HPDE6-E6E7 (cell line): ENCODE data around the gene RBP3.
"Not testable (repeated sequence)": the region's sequence is repeated elsewhere in the genome, so short reads cannot be mapped to it uniquely, and the experiment has no call there.

Experiments
- DNase-seq: peaks from one replicate; pipeline ENCODE4 v3.0.0; 2011; ENCODE audit warnings: missing footprints; ENCODE audit errors: extremely low spot score

RBP3 gene

GRCh38 chr10:47372726-47373125, 24.6 kb downstream of the RBP3 start:
- DNase-seq, result no peak

GRCh38 chr10:47374611-47375536, 26.7 kb downstream of the RBP3 start:
- no peak for DNase-seq

DNA sequence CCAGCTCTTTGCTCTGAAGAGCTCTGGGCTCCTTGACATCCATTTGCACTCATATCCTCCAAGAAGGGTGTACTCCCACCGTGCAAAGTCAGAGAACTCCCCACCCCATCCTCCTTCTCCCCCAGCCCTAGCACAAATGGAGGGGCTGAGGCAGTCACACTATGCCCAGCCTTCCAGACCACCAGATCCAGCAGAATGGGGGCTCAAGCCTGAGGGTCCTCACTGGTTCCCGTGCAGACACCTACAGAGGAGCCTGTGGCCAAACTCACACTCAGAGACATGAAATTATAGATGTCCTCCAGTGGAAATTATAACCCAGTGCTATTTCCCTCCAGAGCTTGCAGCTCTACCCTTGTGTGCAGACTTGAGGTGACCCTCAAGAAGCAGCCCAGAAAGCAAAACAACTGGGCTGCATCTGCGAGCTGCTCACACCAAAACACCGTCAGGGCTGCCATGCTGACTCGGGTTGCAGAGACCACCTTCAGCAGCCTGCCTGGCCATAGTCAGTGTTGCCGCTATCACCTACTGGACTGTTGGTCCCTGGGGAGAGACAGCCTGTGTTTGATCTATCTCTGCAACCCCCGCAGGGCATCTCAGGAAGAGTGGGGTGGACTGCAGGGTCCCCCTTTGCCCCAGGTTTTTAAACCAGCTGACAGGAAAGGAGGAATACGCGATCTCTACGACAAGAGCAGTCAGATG, 28.5 kb downstream of the RBP3 start:
- no peak for DNase-seq

- no peak for DNase-seq
Observed at GRCh38 chr10:47378183-47378510, 30.0 kb downstream of the RBP3 start.

DNA sequence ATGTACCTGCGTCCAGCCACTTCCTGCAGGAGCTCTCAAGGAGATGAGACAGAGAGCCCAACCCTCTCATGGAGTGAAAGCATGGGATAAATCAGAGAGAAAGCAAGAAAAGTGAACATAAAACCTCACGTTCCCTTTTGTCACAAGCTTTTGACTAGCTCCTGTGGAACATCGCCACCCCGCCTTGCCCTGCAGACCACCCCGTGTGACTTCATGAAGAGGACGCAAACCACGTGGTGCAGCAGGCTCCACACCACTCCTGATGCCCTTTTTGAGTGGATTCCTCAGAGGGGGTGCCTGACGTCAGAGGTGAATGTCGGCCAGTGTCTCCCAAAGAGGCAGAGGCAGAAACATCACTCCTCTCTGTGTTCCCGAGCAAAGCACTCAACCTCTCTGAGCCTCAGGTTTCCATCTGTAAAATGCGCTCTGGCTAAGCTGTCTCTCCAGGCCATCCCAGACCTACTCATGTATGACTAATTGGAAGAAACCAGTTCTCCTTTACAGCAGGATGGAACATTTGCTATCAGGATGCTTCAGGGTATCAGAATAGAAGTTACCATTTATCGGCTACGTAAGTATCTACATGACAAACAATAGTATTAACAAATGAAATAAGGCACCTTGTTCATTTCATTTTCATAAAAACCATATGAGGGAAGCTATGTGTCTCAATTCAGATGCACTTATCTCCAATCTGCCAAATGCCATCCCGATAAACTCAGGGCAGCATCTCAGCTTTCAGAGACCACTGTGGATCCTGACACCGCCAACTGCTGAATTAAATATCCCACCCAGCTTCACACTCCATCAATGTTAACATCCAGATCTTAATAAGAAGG, 30.7 kb downstream of the RBP3 start:
- no peak for DNase-seq

GRCh38 chr10:47379445-47379785, 31.3 kb downstream of the RBP3 start:
- no peak for DNase-seq

DNA sequence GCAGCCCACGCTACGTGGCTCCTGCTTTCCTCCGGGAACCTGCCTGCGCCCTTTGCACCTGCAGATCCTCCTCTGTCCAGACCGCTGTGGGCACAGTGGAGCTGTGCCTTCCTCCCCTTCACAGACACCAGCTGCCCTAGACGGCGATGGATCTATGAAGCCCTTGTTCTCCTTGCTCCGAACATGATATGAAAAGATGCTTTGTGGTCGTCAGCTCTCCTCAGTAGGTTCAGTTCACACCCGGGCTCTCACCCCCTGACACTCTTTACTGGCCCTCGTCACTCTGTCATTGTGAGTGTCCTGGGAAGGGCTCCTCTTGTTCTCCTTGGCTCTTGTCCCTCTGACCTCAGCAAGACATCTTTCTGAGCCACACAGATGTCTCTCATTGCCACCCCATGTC, 31.7 kb downstream of the RBP3 start:
- DNase-seq, result no peak

DNA sequence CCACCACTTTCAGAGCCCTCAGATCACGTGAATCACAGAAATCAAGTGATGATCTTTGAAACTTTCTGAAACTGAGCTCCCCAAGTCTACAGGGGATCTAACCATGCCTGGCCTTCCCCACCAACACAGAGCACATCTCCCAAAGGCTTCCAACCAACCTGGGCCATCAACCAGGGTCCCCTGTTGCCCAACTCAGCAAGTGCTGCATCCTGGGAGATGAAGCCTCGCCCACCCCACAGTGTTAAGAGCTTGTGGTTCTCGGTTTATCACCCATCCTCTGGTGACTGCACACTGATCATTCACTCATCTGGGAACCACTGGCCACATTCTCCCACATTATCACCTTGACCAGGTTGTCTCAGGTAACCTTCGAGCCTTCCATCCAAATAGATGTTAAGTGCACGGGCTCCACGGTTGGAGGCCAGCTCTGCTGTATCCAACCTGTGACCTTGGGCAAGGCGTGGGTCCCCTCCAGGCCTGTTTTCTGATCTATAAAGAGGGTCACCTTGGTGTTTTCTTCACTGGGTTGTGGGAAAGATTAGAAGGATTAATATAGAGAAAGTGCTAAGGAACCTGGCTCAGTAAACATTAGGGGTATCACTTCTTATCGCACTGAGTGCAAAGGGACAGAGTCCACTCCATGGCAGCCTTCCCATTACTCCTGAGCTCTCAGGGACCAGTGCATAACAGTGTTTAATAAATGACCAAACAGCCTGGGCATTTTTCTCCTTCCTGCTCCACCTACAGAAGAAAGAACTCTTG, 32.4 kb downstream of the RBP3 start:
- DNase-seq, result no peak

DNA sequence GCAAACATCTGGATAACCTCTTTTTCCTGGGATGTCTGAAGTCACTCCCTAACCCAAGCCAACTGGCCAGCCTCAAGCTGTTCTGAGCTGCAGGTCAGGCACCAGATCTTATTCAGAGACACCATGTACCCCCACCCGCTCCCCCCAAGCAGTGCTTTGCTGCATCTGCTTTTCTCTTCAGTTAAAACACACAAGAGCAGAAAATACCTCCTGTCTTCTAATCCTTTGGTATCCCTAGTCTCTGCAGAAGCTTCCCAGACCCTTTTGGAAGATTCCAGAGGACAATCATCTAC, 32.9 kb downstream of the RBP3 start:
- DNase-seq, result no peak

GRCh38 chr10:47381427-47382379, 33.5 kb downstream of the RBP3 start:
- no peak for DNase-seq

GRCh38 chr10:47383261-47384147, 35.3 kb downstream of the RBP3 start:
- no peak for DNase-seq

DNA sequence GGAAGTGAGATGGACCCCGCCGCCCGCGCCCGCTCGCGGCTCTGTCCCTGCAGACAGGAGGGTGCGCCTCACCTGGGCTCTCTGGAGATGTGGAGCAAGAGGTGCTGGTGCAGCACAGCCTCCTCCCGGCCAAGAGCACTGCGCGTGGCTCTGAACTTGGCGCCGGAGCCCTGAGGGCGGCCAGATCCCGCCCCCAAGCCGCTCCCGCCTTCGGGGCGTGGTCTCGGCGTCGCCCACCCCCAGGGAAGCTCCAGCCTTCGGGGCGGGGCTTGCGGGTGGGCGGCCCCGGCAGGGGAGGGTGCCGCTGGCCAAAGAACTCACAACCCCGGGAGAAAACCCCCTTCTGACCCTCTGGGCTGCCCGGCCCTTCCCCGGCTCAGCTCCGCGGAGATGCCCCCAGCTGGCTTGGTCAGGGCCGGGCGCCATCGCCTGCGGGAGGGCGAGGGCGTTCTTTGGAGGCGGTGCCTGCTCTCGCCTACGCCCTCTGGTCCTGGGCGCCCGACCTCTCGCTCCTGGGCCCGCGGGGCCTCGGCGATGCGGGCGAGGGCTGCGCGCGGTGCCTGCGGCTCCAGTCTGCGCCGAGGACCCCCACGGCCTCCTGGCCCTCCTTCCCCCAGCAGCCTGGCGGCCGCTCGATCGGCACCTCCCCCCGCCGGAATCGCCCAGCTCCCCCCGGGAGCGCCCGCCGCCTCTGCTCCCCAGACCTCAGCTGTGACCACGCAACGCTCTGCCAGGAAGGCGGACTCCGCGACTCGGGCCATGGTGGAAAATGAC, 36.2 kb downstream of the RBP3 start, which contains the start of gene ZNF488:
Gene ZNF488 (minus strand): TSS at position 146 of the 774 bp plus-strand sequence. CDS start 15,464 bp downstream, outside the sequence.
- peak; percentile 90 for DNase-seq

GRCh38 chr10:47386104-47386503, 37.9 kb downstream of the RBP3 start:
- DNase-seq, result not testable (repeated sequence)

- DNase-seq, result no peak
Observed at GRCh38 chr10:47388879-47389278, 40.7 kb downstream of the RBP3 start.

DNA sequence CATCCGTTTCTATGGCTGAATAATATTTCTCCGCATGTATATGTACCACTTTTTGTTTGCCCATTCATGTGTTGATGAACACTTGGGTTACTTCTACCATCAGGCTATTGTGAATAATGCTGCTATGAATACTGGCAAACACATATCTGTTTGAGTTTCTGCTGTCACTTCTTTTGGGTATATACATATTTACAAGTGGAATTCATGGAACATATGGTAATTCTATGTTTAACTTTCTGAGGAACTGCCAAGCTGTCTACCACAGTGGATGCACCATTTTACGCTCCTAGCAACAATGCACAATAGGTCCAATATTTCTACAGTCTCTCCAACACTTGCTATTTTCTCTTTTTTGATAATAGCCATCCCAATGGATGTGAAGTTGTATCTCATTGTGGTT, 41.5 kb downstream of the RBP3 start:
- DNase-seq, result no peak

- peak; percentile 49 for DNase-seq
Observed at GRCh38 chr10:47396311-47396717, 48.2 kb downstream of the RBP3 start.

DNA sequence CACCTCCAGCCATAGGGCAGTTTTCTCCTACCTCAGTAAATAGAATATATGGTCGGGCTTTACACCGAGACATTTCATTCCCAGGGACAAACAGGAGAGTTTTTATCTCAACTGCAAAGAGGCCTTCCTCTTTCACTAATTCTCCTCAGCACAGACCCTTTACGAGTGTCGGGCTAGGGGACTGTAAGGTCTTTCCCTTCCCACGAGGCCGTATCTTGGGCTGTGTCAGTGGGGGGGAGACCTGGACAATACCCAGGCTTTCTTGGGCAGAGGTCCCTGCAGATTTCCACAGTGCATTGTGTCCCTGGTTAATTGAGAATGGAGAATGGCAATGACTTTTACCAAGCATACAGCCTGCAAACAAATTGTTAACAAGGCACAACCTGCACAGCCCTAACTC, 49.1 kb downstream of the RBP3 start:
- no peak for DNase-seq

DNA sequence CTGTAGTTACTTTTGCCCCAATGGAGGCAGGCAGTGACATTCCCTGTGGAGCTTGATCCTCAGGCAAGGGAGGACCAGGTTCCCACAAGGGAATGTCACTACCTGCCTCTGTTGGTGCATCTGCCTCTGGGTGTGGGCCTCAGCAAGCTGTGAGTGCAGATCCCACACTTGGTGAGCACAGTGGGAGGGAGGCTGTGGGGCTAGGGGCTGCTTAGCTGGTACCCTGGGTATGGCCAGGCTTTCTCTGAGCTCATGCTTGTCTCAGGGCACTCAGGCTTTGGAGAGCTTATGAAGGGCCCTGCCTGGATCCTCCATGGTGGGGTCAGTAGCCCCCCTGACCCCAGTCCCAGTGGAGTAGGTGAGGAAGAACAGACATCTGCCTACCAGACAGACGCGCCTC, 52.1 kb downstream of the RBP3 start:
- no peak for DNase-seq

DNA sequence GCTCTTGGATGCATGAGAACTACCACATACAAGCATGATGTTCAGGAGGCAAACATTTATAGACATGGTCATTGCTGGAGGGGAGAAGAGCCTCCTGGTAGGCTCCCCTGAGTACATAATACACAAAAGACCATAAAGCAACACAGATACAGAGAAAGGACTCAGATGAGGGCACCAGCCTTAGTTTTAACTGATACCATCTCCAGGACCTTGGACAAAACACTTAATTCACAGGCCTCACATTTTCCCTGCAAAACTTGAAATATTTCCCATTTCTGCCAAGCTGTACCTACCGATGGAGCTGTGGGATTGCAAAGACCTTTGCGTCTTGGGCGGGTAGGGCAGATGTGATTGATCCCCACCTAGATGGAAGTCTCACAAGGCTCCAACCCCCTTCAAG, 52.6 kb downstream of the RBP3 start:
- no peak for DNase-seq
